Sciatic nerve (tissue), 2 donors: ENCODE results near the gene TANGO6. TPM values are rescaled to one million over a fixed set of nuclear protein-coding genes. Genes with fewer than 3 reads are reported as not detected.

Experiments used
- ATAC-seq: fragments of 200-7000 bp; cut with Tn5 transposase; one replicate; pipeline ENCODE4 v1.9.1; 2020; ENCODE audit warnings: mild to moderate bottlenecking, moderate library complexity
- DNase-seq: peaks from one replicate; pipeline ENCODE4 v3.0.0-alpha.2; 2020; ENCODE audit warnings: low spot score
- intact Hi-C: fragments of 100-400 bp; cut with DNase I; formaldehyde crosslinking; loops from one replicate; pipeline ENCODE4 v1.14.2; 2022
- total RNA-seq: library from RNA; stranded (reverse); fragmentation: NEBNext Ultra II Directional; extraction: Animal tissue kit (Norgen Biotek cat#: 25700); gene quantifications from one replicate; pipeline ENCODE4 v1.2.1, GENCODE V29; 2021
- donor health status: DM: no; HTN: no; CAD: no.
- donor health status: DM: no; HTN: no; CAD: no.

TANGO6 gene
- total RNA-seq, 1 donor from 2014 or later, result 31.1 TPM

DNA sequence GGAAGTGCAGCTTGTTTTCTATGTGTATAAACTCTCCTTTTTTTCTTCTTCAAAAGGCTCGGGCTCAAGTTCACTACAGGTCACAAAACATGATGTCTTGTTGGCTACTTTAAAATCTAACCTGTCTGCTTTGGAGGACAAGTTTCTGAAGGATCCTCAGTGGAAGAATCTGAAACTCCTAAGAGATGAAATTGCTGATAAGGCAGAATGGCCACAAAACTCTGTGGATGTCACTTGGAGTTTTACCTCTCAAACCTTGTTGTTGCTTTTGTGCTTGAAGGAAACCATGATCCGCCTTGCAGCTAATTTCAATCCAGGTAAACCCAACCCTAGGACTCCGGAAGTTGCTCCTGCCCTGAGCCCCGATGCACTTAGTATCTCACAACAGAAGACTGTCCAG, 16.5 kb downstream of the TANGO6 start:
- no peak for DNase-seq
- intact Hi-C loops, result no loop called here
- ATAC-seq, result no peak

DNA sequence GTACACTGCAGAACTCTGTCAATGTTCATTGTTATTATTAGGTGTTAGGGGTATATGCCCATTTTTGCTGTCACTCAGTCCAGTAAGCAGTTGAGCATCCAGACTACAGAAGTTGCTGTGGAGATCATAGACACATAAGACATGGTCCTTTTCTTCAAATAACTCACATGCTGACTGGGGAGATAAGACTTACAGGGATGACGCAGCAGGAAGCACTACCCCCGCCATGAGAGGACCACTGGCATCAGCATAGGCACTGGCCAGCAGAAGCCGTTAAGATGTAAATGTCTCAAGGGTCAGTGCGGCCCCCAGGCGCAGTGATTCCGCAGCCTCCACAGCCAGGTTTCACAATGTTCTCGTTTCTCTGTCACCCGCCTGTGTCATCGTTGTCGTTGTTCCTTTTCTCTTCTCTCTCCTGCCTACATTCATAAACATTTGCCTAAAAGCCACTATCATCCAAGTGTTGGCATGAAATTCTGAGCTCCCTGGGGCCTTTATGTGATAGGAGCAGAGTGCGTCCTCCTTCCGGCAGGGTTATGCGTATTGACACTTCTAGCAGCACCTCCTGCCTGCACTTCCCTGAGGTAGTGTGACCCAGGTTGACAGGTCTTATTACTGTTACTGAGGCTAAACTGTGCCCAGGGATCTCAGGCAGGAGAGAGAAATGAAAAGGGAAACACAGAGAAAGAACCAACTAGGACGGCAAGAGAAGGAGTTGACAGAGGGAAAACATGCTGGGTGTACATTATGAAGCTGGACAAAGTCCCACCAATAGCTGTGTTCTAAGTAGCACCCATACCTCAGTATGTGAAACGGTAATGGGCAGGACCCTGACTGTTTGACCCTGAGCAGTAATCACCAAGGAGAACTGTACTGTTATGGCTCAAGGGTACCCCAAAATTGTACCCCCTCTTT, 17.9 kb downstream of the TANGO6 start:
- DNase-seq (no peak), ATAC-seq (no peak)
- intact Hi-C loops, result no loop called here

DNA sequence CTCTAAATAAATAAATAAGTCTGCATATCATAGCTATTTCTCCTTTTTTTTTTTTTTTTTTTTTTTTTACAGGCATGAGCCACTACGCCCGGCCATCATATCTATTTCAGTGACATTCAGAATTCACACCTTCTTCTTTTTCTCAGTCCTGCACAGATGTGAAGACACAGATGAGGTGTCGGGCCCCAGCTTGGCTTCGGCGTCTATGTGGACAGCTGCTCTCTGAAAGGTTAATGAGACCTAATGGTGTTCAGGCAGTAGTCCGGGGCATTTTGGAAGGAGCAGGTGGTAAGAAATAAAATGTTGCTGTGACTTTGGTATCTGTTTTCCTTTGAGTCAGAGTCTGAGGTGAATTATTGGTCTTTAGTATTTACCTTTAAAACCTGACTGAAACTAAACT, 23.6 kb downstream of the TANGO6 start:
- intact Hi-C loops, result no loop called here
- ATAC-seq (no peak), DNase-seq (no peak)

DNA sequence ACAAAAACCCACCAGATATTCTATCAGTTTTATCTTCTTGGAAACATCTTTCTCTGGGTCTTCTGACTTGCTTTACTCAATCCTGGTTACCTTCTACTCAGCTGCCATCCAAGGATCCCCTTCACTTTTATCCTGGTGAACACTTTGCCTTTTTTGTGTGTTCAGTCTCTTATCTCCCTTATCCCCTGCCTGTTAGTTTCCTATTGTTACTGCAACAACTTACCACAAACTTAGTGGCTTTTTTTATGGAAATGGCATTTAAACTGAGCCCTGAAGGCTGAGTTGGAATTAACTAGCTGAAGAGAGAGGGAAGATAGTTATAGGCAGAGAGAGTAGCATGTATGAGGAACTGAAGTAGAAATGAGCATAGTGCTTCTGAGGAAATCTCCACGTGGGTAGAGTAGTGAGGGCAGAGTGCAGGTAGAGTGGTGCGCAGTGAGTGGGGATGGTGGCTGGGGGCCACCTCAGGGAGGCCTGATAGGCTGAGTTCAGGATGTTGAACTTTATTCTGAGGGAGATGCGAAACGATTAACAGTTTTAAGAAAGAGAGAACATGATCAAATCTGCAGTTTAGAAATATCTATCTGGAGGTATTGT, 26.3 kb downstream of the TANGO6 start:
- intact Hi-C loops, result no loop called here

DNA sequence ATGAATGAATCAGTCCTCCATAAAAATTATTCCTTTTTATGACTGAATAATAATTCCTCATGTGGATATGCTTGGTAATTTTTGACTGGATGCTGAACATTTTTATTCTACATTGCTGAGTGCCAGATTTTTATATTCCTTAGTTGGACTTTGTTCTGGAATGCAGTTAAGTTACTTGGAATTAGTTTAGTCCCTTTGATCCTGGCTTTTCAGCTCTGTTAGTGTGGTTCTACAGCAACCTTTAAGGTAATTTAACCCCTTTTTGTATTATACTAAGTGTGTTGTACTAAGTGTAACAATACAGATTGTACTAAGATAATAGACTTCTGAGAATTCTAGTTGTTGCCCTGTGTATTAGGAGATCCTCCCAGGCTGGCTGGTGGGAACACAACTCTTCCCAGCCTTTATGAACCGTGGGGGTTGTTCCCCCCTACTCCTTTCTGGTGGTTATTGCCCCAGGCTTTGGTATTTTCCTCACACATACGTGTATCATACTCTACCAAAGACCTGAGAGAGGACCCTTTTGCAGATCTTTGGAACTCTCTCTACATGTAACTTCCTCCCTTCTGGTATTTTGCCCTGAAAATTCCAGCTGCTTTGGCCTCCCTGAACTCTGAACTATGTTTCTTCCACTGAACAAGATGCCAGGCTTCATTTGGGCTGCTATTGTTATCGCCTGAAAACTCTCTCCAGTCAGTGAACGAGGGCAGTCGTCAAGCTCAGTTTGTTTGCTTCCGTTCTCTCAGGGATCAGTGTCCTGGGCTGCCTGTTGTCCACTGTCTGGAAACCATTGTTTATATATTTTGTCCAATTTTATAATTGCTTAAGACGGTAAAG, 30.5 kb downstream of the TANGO6 start:
- no peak for DNase-seq
- intact Hi-C loops, result no loop called here
- ATAC-seq, result no peak

More for the DNA sequence above, 26.3 kb downstream of the TANGO6 start:
- no peak for DNase-seq
- no peak for ATAC-seq

DNA sequence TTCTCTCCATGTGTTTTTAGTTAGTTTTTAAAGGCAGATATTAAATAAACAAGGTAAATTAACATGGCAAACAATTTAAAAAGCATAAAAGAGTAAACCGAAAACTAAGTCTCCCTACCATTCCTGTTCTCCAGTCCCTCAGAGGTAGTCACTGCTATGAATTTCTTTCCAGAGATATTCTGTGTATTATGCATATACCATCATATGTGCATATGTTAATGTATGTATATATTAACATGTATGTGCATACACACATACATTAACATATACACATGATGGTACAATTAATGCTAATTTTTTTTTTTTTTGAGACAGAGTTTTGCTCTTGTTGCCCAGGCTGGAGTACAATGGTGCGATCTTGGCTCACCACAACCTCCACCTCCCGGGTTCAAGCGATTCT, 32.5 kb downstream of the TANGO6 start:
- ATAC-seq (no peak), DNase-seq (no peak)
- intact Hi-C loops, result no loop called here

DNA sequence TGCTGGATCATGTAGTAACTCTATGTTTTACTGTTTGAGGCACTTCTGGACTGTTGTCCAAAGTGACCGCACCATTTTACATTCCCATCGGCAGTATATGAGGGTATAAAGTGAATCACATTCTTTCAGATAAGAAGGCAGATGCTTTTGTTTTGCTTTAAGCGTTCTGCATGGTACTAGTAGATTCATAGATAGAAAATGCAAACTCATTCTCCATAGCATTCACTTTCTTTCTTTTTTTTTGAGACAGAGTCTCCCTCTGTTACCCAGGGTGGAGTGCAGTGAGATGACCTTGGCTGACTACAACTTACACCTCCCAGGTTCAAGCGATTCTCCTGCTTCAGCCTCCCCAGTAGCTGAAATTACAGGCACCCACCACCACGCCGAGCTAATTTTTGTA, 40.4 kb downstream of the TANGO6 start:
- no peak for DNase-seq
- intact Hi-C loops, result no loop called here
- no peak for ATAC-seq

DNA sequence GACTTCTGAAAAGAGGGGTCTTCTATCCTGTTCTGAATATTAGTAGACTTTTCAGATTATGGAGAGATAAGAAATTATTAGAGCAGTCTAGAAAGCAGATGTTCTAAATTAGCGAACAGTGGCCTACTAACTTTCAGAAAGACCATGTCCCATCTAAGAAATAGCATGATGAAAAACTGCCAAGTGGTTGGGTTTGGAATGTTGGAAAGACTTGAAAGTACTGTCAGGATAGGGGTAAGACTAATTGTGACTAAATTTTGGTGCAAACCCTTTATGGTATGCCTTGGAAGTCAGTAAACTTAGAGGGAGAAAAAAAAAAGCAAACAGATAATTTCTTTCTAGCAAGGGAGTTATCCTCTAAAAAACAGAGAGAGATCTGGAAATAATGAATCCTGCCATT, 41.1 kb downstream of the TANGO6 start:
- no peak for ATAC-seq
- no peak for DNase-seq
- intact Hi-C loops, result no loop called here

DNA sequence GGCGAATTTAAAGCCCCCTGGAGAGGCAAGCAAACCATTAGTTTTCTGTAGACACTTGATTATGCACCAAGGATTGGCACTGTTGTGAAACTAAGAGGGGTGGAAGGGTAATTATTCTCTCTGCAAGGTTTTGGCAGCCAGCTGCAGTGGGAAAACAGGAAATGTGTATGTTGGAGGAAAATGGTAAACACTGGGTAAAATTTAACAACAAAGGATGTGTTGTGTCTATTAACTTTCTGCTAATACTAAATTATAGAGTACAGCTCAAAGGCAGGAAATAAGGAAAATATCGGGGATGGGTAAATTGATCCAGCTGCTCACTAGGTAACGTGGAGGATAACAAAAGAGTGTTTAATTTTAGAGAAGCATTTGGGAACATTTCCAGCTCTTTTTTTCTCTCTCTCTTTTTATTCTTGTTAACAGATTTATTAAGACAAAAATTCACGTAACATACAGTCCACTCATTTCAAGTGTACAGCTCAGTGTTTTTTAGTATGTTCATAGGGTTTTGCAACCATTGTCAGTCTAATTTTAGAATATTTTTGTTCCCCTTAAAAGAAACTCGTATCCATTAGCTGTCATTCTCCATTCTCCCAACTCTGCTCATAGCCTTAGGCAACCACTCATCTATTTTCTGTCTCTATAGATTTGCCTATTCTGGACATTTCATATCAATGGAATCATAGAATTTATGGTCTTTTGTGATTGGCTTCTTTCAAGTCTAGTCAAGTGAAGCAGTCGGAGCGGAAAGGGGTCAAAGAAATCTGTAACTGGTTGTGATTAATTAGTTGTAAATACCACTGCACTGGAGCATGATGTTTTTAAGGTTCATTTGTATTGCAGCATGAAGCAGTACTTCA, 41.8 kb downstream of the TANGO6 start:
- intact Hi-C loops, result no loop called here

DNA sequence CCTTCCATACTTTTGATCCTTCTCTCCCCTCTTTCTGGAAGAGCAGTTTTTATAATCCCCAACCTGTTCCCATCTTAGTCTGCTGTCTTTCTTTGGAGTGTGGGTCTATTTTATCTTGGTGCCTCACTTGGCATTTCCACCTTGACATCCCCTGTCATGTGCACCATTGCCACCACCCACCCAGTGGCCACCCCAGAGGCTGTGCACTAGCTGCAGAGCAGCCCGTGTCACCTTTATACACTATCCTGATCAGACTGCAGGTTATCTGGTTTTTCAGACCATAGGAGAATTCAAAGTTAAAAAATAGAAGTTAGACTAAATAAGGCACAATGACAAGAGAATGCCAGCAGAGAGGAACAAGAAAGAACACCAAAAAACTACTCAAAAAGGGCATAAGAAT, 43.8 kb downstream of the TANGO6 start:
- no peak for DNase-seq
- ATAC-seq, result no peak
- intact Hi-C loops, result no loop called here

More for the DNA sequence above, 41.8 kb downstream of the TANGO6 start:
- DNase-seq, result no peak
- ATAC-seq, result no peak

DNA sequence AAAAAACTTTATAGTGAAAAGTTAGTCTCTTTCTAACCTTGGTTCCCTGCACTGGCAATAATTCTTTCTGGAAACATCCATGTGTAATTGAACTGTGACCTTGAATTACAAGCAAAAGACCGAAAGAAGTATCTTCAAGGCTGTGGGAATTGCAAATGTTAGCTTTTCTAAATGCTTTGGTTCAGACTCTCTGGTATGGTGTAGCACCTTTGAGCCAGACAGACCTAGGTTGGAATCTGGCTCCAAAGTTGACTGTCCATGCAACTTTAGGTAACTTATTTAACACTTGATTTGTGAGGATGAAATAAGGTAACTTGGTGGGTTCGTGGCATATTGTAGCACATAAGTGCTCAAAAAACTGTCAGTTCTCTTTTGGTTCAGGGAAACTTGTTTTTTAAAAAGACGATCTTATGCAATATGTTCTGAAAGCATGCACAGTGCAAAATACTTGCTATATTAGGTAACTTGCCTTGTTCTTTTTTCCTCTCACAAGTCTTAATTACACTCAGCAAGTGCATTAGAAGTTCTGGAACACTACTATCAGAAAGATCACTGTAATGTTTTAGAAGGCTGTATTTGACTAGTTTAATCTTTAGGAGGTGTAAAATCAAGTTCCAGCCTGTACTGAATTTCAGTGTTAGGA, 46.3 kb downstream of the TANGO6 start:
- intact Hi-C loops, result no loop called here

DNA sequence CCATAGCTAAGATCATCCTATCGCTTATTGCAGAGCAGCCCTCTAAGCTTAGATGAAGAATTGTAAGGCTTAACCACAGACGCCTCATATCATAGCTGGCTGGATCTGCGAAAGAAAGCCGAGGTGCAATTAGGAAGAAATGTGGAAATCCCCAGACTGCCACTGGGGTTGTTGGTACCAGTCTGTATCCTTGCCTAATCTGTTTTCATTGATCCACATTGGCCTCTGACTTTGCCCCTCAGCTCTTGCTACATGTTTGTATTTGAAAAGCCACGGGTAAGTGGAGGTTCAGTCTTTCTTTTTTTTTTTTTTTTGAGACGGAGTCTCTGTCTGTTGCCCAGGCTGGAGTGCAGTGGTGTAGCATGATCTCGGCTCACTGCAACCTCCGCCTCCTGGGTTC, 48.9 kb downstream of the TANGO6 start:
- intact Hi-C loops, result no loop called here

More for the DNA sequence above, 46.3 kb downstream of the TANGO6 start:
- ATAC-seq, result no peak
- no peak for DNase-seq

DNA sequence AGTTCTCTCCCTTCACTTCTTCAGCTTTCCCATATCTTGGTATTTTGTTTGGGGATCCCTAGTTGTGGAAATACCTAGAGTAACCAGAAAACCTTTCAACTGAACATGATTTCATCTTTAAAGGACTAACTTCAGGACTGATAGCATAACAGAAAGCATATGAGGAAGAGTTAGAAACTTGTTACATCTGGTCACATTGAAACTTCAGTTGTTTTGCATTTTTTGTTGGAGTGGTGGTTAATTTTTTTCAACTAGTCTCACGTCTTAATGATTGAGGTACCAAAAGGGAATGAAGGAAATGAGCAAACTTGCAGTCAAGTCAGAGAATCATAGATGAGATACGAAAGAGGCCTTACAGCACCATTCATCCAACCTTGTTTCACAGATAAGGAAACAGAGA, 49.6 kb downstream of the TANGO6 start:
- intact Hi-C loops, result no loop called here
- DNase-seq (no peak), ATAC-seq (no peak)

More for the DNA sequence above, 48.9 kb downstream of the TANGO6 start:
- DNase-seq (no peak), ATAC-seq (no peak)

DNA sequence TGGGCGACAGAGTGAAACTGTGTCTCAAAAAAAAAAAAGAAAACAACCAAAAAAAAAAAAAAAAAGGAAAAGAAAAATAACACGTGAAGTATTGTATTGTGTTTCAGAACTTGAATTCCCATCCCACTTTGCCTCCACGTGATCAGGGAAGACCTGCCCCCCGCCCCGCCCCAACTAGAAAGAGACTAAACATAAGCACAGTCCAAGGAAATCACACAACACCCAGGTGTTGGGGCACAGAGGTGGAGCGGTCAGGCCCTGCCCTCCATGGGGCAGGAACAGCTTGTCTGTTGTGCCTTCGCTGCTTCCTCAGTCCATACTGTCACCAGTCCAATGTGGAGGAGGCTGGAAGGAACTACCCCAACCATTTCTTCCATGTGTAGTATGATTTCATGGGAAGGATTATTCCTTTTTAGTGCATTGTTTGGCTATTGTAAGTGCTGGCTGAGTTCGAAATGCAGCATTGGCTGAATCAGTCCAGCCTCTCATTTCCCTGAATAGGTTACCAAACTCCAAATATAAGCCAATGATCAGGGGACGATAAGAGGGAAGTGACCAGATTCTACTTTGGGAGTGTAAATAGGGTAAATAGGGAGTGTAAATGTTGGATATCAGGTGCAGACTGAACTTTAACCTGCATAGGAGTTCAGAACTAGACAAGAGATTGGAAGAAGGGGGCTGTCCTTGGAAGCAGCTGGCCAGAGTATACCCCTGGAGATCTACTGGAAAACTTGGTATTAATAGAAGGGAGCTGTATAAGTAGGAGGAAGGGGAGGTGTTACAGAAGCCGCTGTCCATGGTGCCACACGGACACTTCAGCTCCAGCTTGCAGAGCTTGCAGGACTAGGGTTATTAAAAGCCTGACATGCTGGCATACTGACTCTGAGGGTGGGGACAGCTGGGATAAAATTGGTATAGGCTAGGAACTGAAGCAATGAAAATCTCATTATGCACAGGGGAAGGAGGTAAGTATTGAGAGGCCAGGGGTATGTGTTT, 50.7 kb downstream of the TANGO6 start:
- intact Hi-C loops, result no loop called here

DNA sequence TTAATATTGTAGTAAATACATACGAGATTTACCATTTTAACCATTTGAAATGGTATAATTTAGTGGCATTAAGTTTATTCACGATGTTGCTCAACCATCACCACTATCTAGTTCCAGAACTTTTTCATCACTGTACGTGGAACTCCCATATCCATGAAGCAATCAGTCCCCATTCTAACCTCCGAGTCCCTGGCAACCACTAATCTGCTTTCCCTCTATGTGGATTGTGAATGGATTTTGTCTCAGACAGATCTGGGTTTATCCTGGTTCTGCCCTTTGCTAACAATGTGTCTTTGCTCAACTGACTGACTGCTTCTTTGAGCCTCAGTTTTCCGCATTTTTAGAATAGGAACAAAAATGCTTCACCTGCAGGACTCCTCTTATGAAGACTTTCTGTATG, 51.4 kb downstream of the TANGO6 start:
- ATAC-seq (no peak), DNase-seq (no peak)
- intact Hi-C loops, result no loop called here

More for the DNA sequence above, 50.7 kb downstream of the TANGO6 start:
- DNase-seq (no peak), ATAC-seq (no peak)

DNA sequence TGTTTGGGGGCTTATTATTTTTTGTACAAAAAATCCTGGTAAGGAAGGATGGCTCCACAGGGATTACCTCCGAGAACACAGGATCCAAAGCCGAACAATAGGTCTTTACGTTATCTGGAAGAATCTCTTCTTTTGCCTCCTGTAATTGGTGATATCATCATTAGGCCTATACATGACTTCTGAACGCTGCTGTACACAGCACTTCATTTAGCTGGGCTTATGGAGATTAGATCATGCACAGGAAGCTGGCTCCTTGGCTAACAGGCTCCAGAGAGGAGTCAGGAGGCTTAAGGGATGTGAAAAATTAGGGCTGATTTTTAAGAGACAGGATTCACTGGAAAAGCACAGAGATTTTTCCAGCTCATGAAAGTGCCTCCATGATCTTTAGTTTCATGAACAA, 54.7 kb downstream of the TANGO6 start:
- ATAC-seq, result no peak
- intact Hi-C loops, result no loop called here
- no peak for DNase-seq

DNA sequence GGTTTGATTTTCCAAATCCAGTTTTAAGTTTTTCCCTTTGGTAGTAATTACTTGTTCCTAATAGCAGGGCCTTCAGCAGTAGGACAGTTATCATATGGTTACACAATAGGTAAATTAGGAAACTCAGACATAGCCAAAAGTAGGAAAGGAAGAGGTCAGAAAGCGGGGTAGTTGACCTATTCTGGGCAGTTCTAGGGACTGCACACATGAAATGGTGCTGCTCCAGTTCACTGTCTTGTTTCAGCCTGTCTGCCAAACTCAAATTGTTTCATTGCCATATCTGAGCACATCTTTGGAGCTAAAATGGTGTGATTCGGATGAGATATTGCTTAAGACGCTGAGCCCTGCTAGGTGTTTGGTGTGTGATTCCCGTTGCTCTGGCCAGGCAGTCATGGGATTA, 56.7 kb downstream of the TANGO6 start:
- ATAC-seq (peak; percentile 48), DNase-seq (no peak)
- intact Hi-C loops, result no loop called here
